ENCODE measurements around the gene GOLT1B.
"Not testable (repeated sequence)": the region's sequence is repeated elsewhere in the genome, so short reads cannot be mapped to it uniquely, and the experiment has no call there.

The GOLT1B gene

DNA sequence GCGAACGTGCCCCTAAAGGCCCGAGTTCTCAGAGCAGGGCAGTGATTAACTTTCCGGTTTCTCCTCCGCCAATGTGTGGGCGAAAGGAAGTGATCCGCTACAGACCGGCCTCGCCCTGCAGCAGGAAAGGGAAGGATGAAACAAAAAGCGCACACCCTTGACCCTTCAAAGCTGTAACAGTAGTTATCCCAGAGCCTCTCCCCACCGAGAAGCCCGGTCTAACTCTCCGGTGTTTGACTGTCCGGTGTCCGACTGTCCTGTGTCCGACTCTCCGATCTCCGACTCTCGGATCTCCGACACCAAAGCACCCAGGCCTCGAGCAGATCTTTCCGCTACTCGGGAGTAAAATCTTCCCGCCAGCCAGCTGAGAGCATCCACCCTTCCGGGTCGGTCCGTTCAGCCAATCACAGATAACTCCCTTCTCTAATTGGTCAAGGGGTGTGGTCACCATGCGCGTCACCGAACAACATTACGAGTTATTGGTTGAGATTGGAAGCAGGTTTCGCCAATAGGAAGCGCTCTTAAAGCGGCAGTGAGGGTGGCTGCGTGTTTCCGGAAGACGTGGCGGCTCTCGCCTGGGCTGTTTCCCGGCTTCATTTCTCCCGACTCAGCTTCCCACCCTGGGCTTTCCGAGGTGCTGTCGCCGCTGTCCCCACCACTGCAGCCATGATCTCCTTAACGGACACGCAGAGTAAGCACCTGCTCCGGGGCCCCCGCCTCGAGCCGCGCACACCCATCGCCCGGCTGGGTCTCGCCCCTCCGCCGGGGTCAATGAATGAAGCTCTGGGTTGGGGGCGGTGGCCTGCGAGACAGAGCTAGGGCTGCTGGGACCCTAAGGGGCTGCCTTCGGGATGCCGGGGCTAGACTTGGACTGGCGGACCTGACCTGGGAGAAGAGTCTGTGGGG, at the start of gene GOLT1B, which contains the start of gene RECQL:
Gene GOLT1B (plus strand): TSS at position 532 of the 906 bp plus-strand sequence. CDS start 135 bp downstream, at position 667.
Gene RECQL (minus strand): TSS at position 378 of the 906 bp plus-strand sequence. CDS start 2,065 bp downstream, outside the sequence.
- Histone ChIP-seq H2AFZ (ENCODE audit: low read depth) (peak within 1 kb of the TSS; percentile 92), H3K79me2 (ENCODE audit: insufficient read depth, low read depth) (peaks cover 61% of the 10 kb centered on the region), H3K4me1 (ENCODE audit: low read depth, poor library complexity, severe bottlenecking) (peaks cover 31% of the 10 kb centered on the region), H4K20me1 (ENCODE audit: insufficient read depth) (no peaks in the 10 kb centered on the region), H3K36me3 (ENCODE audit: insufficient read depth) (no peaks in the 10 kb centered on the region), H3K4me2 (peak within 1 kb of the TSS; percentile 67), H3K27me3 (ENCODE audit: insufficient read depth, low read depth) (no peaks in the 10 kb centered on the region), H3K27ac (peak within 1 kb of the TSS; percentile 64), H3K9ac (peak within 1 kb of the TSS; percentile 88), H3K4me3 (IDR thresholded peaks at IDR 0.05; ENCODE audit: insufficient read depth, low read depth, low read length) (no peak within 1 kb of the TSS)
- no peak for TF ChIP-seq CTCF (conservative IDR thresholded peaks at IDR 0.05; ENCODE audit: low read depth, low read length)

DNA sequence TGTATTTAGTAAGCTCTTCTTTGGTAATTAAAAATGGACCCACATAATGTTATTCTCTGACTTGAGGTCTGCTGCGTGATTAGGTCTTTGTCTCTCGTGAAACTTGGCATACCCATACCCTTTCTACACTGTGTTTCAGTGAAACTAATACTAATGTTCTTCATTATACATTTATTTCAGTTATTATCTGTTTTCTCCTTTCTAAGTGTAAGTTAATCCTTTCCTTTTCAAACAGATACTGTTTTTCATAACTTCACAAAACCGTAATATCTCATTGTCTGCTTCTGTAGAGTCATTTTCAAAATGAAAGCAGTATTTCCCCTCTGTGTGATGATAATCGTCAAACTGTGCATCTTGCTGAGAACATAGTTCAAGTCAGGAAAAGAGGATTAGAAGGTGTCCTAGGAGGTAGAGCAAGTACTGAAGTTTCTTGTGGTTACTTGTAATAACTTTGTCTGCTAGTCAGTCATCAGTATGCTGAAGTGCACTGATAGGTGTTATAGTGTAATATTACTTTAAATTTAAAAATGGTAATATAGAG, 48.2 kb upstream of the GOLT1B start:
- no peak overlapping the region for H3K4me3 ChIP-seq (IDR thresholded peaks at IDR 0.05; ENCODE audit: insufficient read depth, low read depth, low read length)
- no peaks in the 10 kb centered on the region for H4K20me1 ChIP-seq (ENCODE audit: insufficient read depth)
- H3K9ac ChIP-seq: no peak overlapping the region
- H3K79me2 ChIP-seq (ENCODE audit: insufficient read depth, low read depth): no peaks in the 10 kb centered on the region
- peaks cover 17% of the 10 kb centered on the region for H3K4me1 ChIP-seq (ENCODE audit: low read depth, poor library complexity, severe bottlenecking)
- no peaks in the 10 kb centered on the region for H3K36me3 ChIP-seq (ENCODE audit: insufficient read depth)
- H3K27me3 ChIP-seq (ENCODE audit: insufficient read depth, low read depth): no peaks in the 10 kb centered on the region
- H2AFZ ChIP-seq (ENCODE audit: low read depth): no peak overlapping the region
- peak overlapping the region; percentile 12; the same call in 1 of the 2 replicates for H3K27ac ChIP-seq
- H3K4me2 ChIP-seq: peak overlapping the region; percentile 24; the same call in 1 of the 2 replicates
- no peak for TF ChIP-seq CTCF (conservative IDR thresholded peaks at IDR 0.05; ENCODE audit: low read depth, low read length)

DNA sequence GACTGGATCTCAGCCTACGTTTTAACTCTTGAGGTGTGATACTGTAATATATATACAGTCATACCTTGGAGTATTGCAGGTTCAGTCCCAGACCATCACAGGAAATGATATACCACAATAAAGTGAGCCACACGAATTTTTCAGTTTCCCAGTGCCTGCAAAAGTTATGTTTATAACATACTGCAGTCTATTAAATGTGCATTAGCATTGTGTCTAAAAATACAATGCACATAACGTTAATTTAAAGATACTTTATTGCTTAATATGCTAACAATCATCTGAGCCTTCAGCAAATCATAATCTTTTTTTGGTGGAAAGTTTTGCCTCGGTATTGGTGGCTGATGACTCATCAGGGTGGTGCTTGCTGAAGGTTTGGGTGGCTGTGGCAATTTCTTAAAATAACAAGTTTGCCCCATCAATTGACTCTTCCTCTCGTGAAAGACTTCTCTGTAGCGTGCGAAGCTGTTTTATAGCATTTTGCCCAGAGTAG, 45.3 kb upstream of the GOLT1B start:
- Histone ChIP-seq H3K4me2 (no peak overlapping the region), H3K9ac (no peak overlapping the region), H4K20me1 (ENCODE audit: insufficient read depth) (no peaks in the 10 kb centered on the region), H3K4me3 (IDR thresholded peaks at IDR 0.05; ENCODE audit: insufficient read depth, low read depth, low read length) (no peak overlapping the region), H3K27ac (no peak overlapping the region), H3K79me2 (ENCODE audit: insufficient read depth, low read depth) (no peaks in the 10 kb centered on the region), H2AFZ (ENCODE audit: low read depth) (no peak overlapping the region), H3K36me3 (ENCODE audit: insufficient read depth) (no peaks in the 10 kb centered on the region), H3K27me3 (ENCODE audit: insufficient read depth, low read depth) (no peaks in the 10 kb centered on the region), H3K4me1 (ENCODE audit: low read depth, poor library complexity, severe bottlenecking) (peaks cover 17% of the 10 kb centered on the region)
- TF ChIP-seq CTCF (conservative IDR thresholded peaks at IDR 0.05; ENCODE audit: low read depth, low read length): no peak

- TF ChIP-seq CTCF (conservative IDR thresholded peaks at IDR 0.05; ENCODE audit: low read depth, low read length): no peak
- Histone ChIP-seq H3K36me3 (ENCODE audit: insufficient read depth) (no peaks in the 10 kb centered on the region), H3K79me2 (ENCODE audit: insufficient read depth, low read depth) (no peaks in the 10 kb centered on the region)
These were observed 42.1 kb upstream of the GOLT1B start for GRCh38 chr12:21459474-21459873.

GRCh38 chr12:21467334-21467733, 34.3 kb upstream of the GOLT1B start:
- not testable (repeated sequence) for H2AFZ ChIP-seq (ENCODE audit: low read depth); H3K27me3 ChIP-seq (ENCODE audit: insufficient read depth, low read depth); H3K36me3 ChIP-seq (ENCODE audit: insufficient read depth)

More at GRCh38 chr12:21459474-21459873, 42.1 kb upstream of the GOLT1B start:
- Histone ChIP-seq H3K9ac (no peak overlapping the region), H3K4me2 (no peak overlapping the region), H3K27me3 (ENCODE audit: insufficient read depth, low read depth) (no peaks in the 10 kb centered on the region), H4K20me1 (ENCODE audit: insufficient read depth) (no peaks in the 10 kb centered on the region), H3K4me3 (IDR thresholded peaks at IDR 0.05; ENCODE audit: insufficient read depth, low read depth, low read length) (no peak overlapping the region), H2AFZ (ENCODE audit: low read depth) (no peak overlapping the region), H3K27ac (no peak overlapping the region), H3K4me1 (ENCODE audit: low read depth, poor library complexity, severe bottlenecking) (peaks cover 10% of the 10 kb centered on the region)

More at GRCh38 chr12:21467334-21467733, 34.3 kb upstream of the GOLT1B start:
- not testable (repeated sequence) for H3K4me3 ChIP-seq (IDR thresholded peaks at IDR 0.05; ENCODE audit: insufficient read depth, low read depth, low read length); H3K4me2 ChIP-seq; H3K9ac ChIP-seq; H3K27ac ChIP-seq; H3K79me2 ChIP-seq (ENCODE audit: insufficient read depth, low read depth); H4K20me1 ChIP-seq (ENCODE audit: insufficient read depth)
- peaks cover 13% of the 10 kb centered on the region for H3K4me1 ChIP-seq (ENCODE audit: low read depth, poor library complexity, severe bottlenecking)

All from KMS-11 (cell line).